Osteocyte (in vitro differentiated cells): Measurements from ENCODE around the gene PCED1B. TPM values are rescaled to one million over a fixed set of nuclear protein-coding genes. Genes with fewer than 3 reads are reported as not detected.
"Not testable (repeated sequence)": the region's sequence is repeated elsewhere in the genome, so short reads cannot be mapped to it uniquely, and the experiment has no call there.

Experiments used
- DNase-seq: peaks from one replicate; pipeline ENCODE4 v3.0.0; 2021; ENCODE audit warnings: mixed read lengths; ENCODE audit not compliant: unreplicated experiment; ENCODE audit errors: extremely low spot score
- H3K27ac Mint-ChIP-seq: one replicate; pipeline ENCODE4 v1.8.0; 2021; ENCODE audit warnings: mild to moderate bottlenecking, mixed read lengths; ENCODE audit not compliant: unreplicated experiment
- H3K27me3 Mint-ChIP-seq: one replicate; pipeline ENCODE4 v1.8.0; 2021; ENCODE audit warnings: mixed read lengths; ENCODE audit not compliant: unreplicated experiment
- H3K36me3 Mint-ChIP-seq: one replicate; pipeline ENCODE4 v1.8.0; 2021; ENCODE audit warnings: mixed read lengths; ENCODE audit not compliant: unreplicated experiment
- H3K4me1 Mint-ChIP-seq: one replicate; pipeline ENCODE4 v1.8.0; 2021; ENCODE audit warnings: mixed read lengths; ENCODE audit not compliant: unreplicated experiment
- H3K4me3 Mint-ChIP-seq: one replicate; pipeline ENCODE4 v1.8.0; 2021; ENCODE audit warnings: mild to moderate bottlenecking, moderate library complexity, mixed read lengths; ENCODE audit not compliant: unreplicated experiment
- H3K9me3 Mint-ChIP-seq: one replicate; pipeline ENCODE4 v1.8.0; 2021; ENCODE audit warnings: mixed read lengths; ENCODE audit not compliant: unreplicated experiment
- total RNA-seq: library from RNA; stranded (reverse); gene quantifications from 2 replicates; pipeline ENCODE4 v1.2.1, GENCODE V29; 2021
- TF ChIP-seq, protein P1 (sequence below): fragments of 200-600 bp; sonication (generic); IDR thresholded peaks from 2 replicates; pipeline ENCODE4 v1.5.0; 2021; ENCODE audit warnings: antibody characterized with exemption, mild to moderate bottlenecking, moderate library complexity

The PCED1B gene
- total RNA-seq, 1 donor from 2014 or later, result 1.6 TPM

DNA sequence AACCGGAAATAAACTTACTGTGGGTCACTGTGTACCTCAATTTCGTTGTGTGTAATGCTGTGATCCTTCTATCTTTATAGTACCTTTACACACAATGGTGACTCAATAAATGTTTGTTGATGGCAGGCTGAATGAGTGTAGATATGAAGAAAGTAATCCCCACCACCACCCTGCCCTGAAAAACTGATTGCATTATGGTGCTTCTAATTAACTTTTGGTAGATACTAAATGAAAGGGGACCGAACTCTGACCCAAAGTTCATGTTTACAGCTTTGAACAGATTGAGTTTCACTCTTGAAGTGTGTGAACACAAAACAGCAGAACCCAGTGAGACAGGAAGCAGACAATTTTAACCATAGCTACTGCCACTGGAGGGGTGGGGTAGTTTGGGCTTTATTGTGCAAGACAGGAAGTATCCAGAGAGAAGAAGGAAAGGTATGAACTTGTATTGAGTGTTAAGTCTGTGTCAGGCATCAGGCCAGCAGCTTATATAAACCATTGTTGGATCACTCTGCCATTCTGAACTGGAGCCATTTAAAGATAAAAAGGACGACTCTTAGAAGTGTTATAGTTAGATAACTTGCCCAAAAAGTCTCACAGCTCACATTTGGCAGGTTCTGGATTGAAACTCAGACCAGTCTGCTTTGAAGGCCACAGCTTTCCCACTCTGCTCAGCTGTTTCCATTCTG is 197.3 kb downstream of the PCED1B start:
- Mint-ChIP-seq H3K4me3 (no peak overlapping the region), H3K36me3 (no peaks in the 10 kb centered on the region), H3K27me3 (no peaks in the 10 kb centered on the region), H3K27ac (peak overlapping the region; percentile 48), H3K4me1 (peaks cover 59% of the 10 kb centered on the region), H3K9me3 (peaks cover 5% of the 10 kb centered on the region)
- TF ChIP-seq, protein P1, sequence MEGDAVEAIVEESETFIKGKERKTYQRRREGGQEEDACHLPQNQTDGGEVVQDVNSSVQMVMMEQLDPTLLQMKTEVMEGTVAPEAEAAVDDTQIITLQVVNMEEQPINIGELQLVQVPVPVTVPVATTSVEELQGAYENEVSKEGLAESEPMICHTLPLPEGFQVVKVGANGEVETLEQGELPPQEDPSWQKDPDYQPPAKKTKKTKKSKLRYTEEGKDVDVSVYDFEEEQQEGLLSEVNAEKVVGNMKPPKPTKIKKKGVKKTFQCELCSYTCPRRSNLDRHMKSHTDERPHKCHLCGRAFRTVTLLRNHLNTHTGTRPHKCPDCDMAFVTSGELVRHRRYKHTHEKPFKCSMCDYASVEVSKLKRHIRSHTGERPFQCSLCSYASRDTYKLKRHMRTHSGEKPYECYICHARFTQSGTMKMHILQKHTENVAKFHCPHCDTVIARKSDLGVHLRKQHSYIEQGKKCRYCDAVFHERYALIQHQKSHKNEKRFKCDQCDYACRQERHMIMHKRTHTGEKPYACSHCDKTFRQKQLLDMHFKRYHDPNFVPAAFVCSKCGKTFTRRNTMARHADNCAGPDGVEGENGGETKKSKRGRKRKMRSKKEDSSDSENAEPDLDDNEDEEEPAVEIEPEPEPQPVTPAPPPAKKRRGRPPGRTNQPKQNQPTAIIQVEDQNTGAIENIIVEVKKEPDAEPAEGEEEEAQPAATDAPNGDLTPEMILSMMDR, result no peak
- no peak for DNase-seq

GRCh38 chr12:47277972-47278448 is 198.6 kb downstream of the PCED1B start:
- Mint-ChIP-seq H3K27ac (peak overlapping the region; percentile 55), H3K9me3 (peaks cover 5% of the 10 kb centered on the region), H3K4me1 (peaks cover 60% of the 10 kb centered on the region), H3K36me3 (no peaks in the 10 kb centered on the region), H3K4me3 (no peak overlapping the region), H3K27me3 (no peaks in the 10 kb centered on the region)
- TF ChIP-seq, protein P1, result no peak
- DNase-seq, result no peak

GRCh38 chr12:47279758-47280157 is 200.3 kb downstream of the PCED1B start:
- H3K4me1 Mint-ChIP-seq, result peaks cover 46% of the 10 kb centered on the region

GRCh38 chr12:47280543-47281300 is 201.3 kb downstream of the PCED1B start:
- Mint-ChIP-seq H3K4me3 (no peak overlapping the region), H3K36me3 (no peaks in the 10 kb centered on the region), H3K27ac (no peak overlapping the region), H3K9me3 (peaks cover 5% of the 10 kb centered on the region), H3K27me3 (no peaks in the 10 kb centered on the region), H3K4me1 (peaks cover 40% of the 10 kb centered on the region)
- TF ChIP-seq, protein P1, result no peak
- DNase-seq, result no peak

More at GRCh38 chr12:47279758-47280157, 200.3 kb downstream of the PCED1B start:
- not testable (repeated sequence) for H3K36me3 Mint-ChIP-seq, H3K27me3 Mint-ChIP-seq, H3K27ac Mint-ChIP-seq, H3K9me3 Mint-ChIP-seq, DNase-seq, H3K4me3 Mint-ChIP-seq

DNA sequence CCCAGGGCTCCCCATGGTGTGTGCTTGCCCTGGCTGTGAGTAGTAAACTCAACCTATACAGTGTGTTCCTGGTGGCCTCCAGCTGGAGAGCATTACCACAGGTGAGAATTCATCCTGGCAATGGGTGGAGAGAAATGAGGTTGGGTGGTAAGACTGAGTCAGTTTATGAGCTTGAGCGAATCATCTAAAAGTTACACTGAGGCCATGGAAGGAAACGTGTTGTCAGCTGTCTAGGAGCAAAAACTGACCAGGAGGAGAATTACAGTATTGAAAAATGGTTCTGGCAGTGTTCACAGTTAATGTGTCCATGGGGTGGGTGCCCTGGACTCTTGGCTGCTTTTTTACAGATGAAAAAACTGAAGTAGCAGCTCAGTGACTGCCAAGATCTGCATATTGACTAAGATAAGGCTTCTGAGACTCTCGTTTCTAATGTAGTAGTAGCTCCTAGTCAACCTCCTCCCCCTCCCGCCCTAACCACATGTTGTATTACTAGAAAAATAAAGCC is 202.3 kb downstream of the PCED1B start:
- no peak for DNase-seq
- no peak overlapping the region for H3K4me3 Mint-ChIP-seq
- peaks cover 5% of the 10 kb centered on the region for H3K9me3 Mint-ChIP-seq
- H3K4me1 Mint-ChIP-seq, result peaks cover 37% of the 10 kb centered on the region
- H3K36me3 Mint-ChIP-seq, result no peaks in the 10 kb centered on the region
- H3K27me3 Mint-ChIP-seq, result no peaks in the 10 kb centered on the region
- H3K27ac Mint-ChIP-seq, result peak overlapping the region; percentile 72
- TF ChIP-seq, protein P1, result no peak
